Uterus (tissue), 2 donors: Measurements from ENCODE around the gene CRADD.

ENCODE experiments used
- CTCF ChIP-seq, 4 experiments: fragments of 200-600 bp in 2 of 4; fragments of 450-650 bp in 2 of 4; sonication (generic) in 2 of 4; IDR thresholded peaks; one replicate each; pipeline ENCODE4 v1.5.1; 2016 to 2019; ENCODE audit warnings: antibody characterized with exemption in 4 of 4, mild to moderate bottlenecking in 2 of 4, moderate library complexity in 1 of 4
- POLR2A ChIP-seq, 2 donors: fragments of 450-650 bp; IDR thresholded peaks; one replicate each; pipeline ENCODE4 v1.6.1; 2016; ENCODE audit warnings: antibody characterized with exemption in 2 of 2, mild to moderate bottlenecking in 1 of 2, moderate library complexity in 1 of 2

GRCh38 chr12:93873561-93873960 is 196.4 kb downstream of the CRADD start:
- no peak for TF ChIP-seq CTCF (IDR thresholded peaks at IDR 0.05)
- TF ChIP-seq POLR2A (IDR thresholded peaks at IDR 0.05): no peak
